Body of pancreas (tissue), 4 donors: ENCODE data around the gene ITPR2.

Experiments used
- POLR2A ChIP-seq, 3 donors: fragments of 450-650 bp; IDR thresholded peaks; one replicate each; pipeline ENCODE4 v1.6.1; 2016; ENCODE audit warnings: antibody characterized with exemption in 3 of 3, mild to moderate bottlenecking in 2 of 3
- TF ChIP-seq, protein P1 (sequence below), 7 experiments: fragments of 450-650 bp in 4 of 7; fragments of 200-600 bp in 3 of 7; sonication (generic) in 3 of 7; IDR thresholded peaks; one replicate each; pipeline ENCODE4 v1.5.1; 2016 to 2019; ENCODE audit warnings: antibody characterized with exemption in 7 of 7

DNA sequence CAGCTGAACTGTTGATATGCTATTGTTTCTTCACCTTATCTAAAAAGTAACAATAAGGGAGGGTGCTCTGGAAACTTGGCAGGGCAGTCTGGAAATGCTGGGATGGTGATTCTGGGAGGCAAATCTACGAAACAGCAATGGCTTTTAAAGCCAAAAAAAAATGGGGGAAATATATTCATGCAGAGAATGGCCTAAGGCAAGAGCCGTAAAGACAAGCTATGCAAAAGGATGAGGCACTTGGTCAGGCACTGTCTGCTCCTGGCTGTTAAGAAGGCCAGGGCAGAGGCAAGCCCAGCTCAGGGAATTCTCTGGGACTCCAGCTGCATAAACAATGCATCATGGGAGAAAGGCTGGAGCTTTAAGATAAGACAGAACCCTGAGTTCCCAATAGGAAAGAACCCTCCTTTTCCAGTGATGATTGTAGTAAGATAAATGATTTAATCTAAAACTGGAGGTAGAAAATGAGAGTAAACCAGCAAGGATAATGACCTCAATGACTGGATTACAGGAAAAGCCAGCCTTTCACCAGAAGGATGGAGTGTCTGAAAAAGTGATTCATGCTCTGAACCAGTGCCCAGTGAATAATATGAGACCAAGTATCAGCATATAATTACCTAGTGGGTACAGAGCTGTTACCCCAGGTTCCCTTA, 46.0 kb downstream of the ITPR2 start:
- TF ChIP-seq POLR2A (IDR thresholded peaks at IDR 0.05) = no peak
- TF ChIP-seq, protein P1, sequence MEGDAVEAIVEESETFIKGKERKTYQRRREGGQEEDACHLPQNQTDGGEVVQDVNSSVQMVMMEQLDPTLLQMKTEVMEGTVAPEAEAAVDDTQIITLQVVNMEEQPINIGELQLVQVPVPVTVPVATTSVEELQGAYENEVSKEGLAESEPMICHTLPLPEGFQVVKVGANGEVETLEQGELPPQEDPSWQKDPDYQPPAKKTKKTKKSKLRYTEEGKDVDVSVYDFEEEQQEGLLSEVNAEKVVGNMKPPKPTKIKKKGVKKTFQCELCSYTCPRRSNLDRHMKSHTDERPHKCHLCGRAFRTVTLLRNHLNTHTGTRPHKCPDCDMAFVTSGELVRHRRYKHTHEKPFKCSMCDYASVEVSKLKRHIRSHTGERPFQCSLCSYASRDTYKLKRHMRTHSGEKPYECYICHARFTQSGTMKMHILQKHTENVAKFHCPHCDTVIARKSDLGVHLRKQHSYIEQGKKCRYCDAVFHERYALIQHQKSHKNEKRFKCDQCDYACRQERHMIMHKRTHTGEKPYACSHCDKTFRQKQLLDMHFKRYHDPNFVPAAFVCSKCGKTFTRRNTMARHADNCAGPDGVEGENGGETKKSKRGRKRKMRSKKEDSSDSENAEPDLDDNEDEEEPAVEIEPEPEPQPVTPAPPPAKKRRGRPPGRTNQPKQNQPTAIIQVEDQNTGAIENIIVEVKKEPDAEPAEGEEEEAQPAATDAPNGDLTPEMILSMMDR (IDR thresholded peaks at IDR 0.05) = no peak
